ENCODE results near the gene HACD1.

- TF ChIP-seq CTCF (IDR thresholded peaks at IDR 0.05): no peak
- TF ChIP-seq EZH2phosphoT487 (IDR thresholded peaks at IDR 0.05): no peak
Observed at GRCh38 chr10:17661510-17661909, 44.3 kb upstream of the HACD1 start.
